A549 (cell line): ENCODE results near the gene SLC38A6.
A peak's percentile ranks its signal among the peaks of the same experiment; 100 is the strongest.

Experiments
- CTCF ChIP-seq: fragments of >200 bp; sonication (Bioruptor Twin); formaldehyde crosslinking; IDR thresholded peaks from 3 replicates; pipeline ENCODE4 v1.5.1; 2016
- KDM5A ChIP-seq: fragments of 200-600 bp; sonication (generic); IDR thresholded peaks from 2 replicates; pipeline ENCODE4 v1.6.1; 2016; ENCODE audit warnings: antibody characterized with exemption, mild to moderate bottlenecking
- MAX ChIP-seq: IDR thresholded peaks from 2 replicates; pipeline ENCODE4 v1.6.1; 2012
- POLR2A ChIP-seq: IDR thresholded peaks from 2 replicates; pipeline ENCODE4 v1.6.1; 2012; ENCODE audit warnings: mild to moderate bottlenecking, low read length

GRCh38 chr14:61064210-61064609 lies 83.2 kb downstream of the SLC38A6 start:
- no peak for TF ChIP-seq MAX
- TF ChIP-seq CTCF: peak; percentile 5; the same call in 1 of the 3 replicates
- TF ChIP-seq KDM5A: no peak
- no peak for TF ChIP-seq POLR2A
